Neural progenitor cell (in vitro differentiated cells): Measurements from ENCODE around the gene SPRR5. TPM values are rescaled to one million over a fixed set of nuclear protein-coding genes. Genes with fewer than 3 reads are reported as not detected.

Experiments
- DNase-seq: peaks from one replicate; pipeline ENCODE4 v3.0.0-alpha.2; 2016; ENCODE audit warnings: low spot score
- H2AFZ ChIP-seq: fragments of 200-600 bp; sonication (generic); replicated peaks from 2 replicates; pipeline ENCODE4 v1.6.1; 2016; ENCODE audit warnings: antibody characterized with exemption
- H3F3A ChIP-seq: fragments of 200-600 bp; sonication (generic); 2 replicates; pipeline ENCODE4 v1.6.1; 2016; ENCODE audit warnings: antibody characterized with exemption, low read depth
- H3K27ac ChIP-seq: fragments of 200-600 bp; sonication (generic); 2 replicates; pipeline ENCODE4 v1.5.1; 2016; ENCODE audit warnings: mild to moderate bottlenecking
- H3K27me3 ChIP-seq: fragments of 200-600 bp; sonication (generic); 2 replicates; pipeline ENCODE4 v1.6.1; 2016; ENCODE audit warnings: mild to moderate bottlenecking, moderate library complexity
- H3K36me3 ChIP-seq: fragments of 200-600 bp; sonication (generic); 2 replicates; pipeline ENCODE4 v1.5.1; 2016
- H3K4me1 ChIP-seq: fragments of 200-600 bp; sonication (generic); 2 replicates; pipeline ENCODE4 v1.6.1; 2016; ENCODE audit warnings: mixed run types
- H3K4me2 ChIP-seq: fragments of 200-600 bp; sonication (generic); 2 replicates; pipeline ENCODE4 v1.6.1; 2016
- H3K4me3 ChIP-seq: fragments of 200-600 bp; sonication (generic); 2 replicates; pipeline ENCODE4 v1.5.1; 2016
- H3K79me2 ChIP-seq: fragments of 200-600 bp; sonication (generic); 2 replicates; pipeline ENCODE4 v1.6.1; 2016; ENCODE audit warnings: low read depth
- H3K9ac ChIP-seq: fragments of 200-600 bp; sonication (generic); 2 replicates; pipeline ENCODE4 v1.6.1; 2016
- H3K9me3 ChIP-seq: fragments of 200-600 bp; sonication (generic); 2 replicates; pipeline ENCODE4 v1.5.1; 2016; ENCODE audit warnings: low read depth
- H4K20me1 ChIP-seq: fragments of 200-600 bp; sonication (generic); 2 replicates; pipeline ENCODE4 v1.6.1; 2016; ENCODE audit warnings: low read depth
- H3K27ac Mint-ChIP-seq: 3 replicates; pipeline ENCODE4 v1.8.0; 2021; ENCODE audit warnings: mixed read lengths
- H3K27me3 Mint-ChIP-seq: 2 replicates; pipeline ENCODE4 v1.8.0; 2022; ENCODE audit warnings: low read depth, mild to moderate bottlenecking, inconsistent platforms, moderate library complexity, mixed read lengths; ENCODE audit not compliant: insufficient read depth
- H3K36me3 Mint-ChIP-seq: 3 replicates; pipeline ENCODE4 v1.8.0; 2021; ENCODE audit warnings: mixed read lengths
- H3K4me1 Mint-ChIP-seq: 3 replicates; pipeline ENCODE4 v1.8.0; 2021; ENCODE audit warnings: mixed read lengths
- H3K4me3 Mint-ChIP-seq: 3 replicates; pipeline ENCODE4 v1.8.0; 2021; ENCODE audit warnings: mild to moderate bottlenecking, moderate library complexity, mixed read lengths
- H3K9me3 Mint-ChIP-seq: 3 replicates; pipeline ENCODE4 v1.8.0; 2020; ENCODE audit warnings: mixed read lengths
- CTCF ChIP-seq: fragments of 200-600 bp; sonication (generic); IDR thresholded peaks from 2 replicates; pipeline ENCODE4 v1.5.1; 2017; ENCODE audit warnings: antibody characterized with exemption, mild to moderate bottlenecking
- EZH2 ChIP-seq: fragments of 200-600 bp; sonication (generic); IDR thresholded peaks from 2 replicates; pipeline ENCODE4 v1.6.1; 2017; ENCODE audit warnings: antibody characterized with exemption, mild to moderate bottlenecking, moderate library complexity
- EZH2phosphoT487 ChIP-seq: fragments of 200-600 bp; sonication (generic); IDR thresholded peaks from 2 replicates; pipeline ENCODE4 v1.6.1; 2017; ENCODE audit warnings: antibody characterized with exemption
- total RNA-seq: library from RNA; depleted of rRNA; stranded (reverse); fragments of >200 nt; gene quantifications from 2 replicates; pipeline ENCODE4 v1.2.3, GENCODE V29; 2015; ENCODE audit warnings: low replicate concordance

The SPRR5 gene
- total RNA-seq, 1 donor from 2014 or later, result not detected

GRCh38 chr1:152906023-152906565 is 40.9 kb upstream of the SPRR5 start:
- H3K27ac ChIP-seq, result no peak overlapping the region
- Mint-ChIP-seq H3K27me3 (peaks cover 15% of the 10 kb centered on the region), H3K27ac (no peak overlapping the region), H3K36me3 (peaks cover 2% of the 10 kb centered on the region), H3K4me3 (no peak overlapping the region), H3K9me3 (peaks cover 16% of the 10 kb centered on the region), H3K4me1 (no peaks in the 10 kb centered on the region)
- H4K20me1 ChIP-seq, result no peaks in the 10 kb centered on the region
- H3K4me3 ChIP-seq, result no peak overlapping the region
- H3K79me2 ChIP-seq, result no peaks in the 10 kb centered on the region
- H3K9ac ChIP-seq, result no peak overlapping the region
- H3K4me1 ChIP-seq, result no peaks in the 10 kb centered on the region
- H3K27me3 ChIP-seq, result no peaks in the 10 kb centered on the region
- peaks cover 10% of the 10 kb centered on the region for H3K9me3 ChIP-seq
- no peak for DNase-seq
- no peak overlapping the region for H3K4me2 ChIP-seq
- H3F3A ChIP-seq, result no peaks in the 10 kb centered on the region
- no peaks in the 10 kb centered on the region for H3K36me3 ChIP-seq
- no peak overlapping the region for H2AFZ ChIP-seq
- TF ChIP-seq EZH2phosphoT487, result no peak
- no peak for TF ChIP-seq EZH2
- no peak for TF ChIP-seq CTCF

- Histone ChIP-seq H3K27ac (no peak within 1 kb of the TSS), H3K9me3 (peaks cover 10% of the 10 kb centered on the region), H3K79me2 (no peaks in the 10 kb centered on the region), H4K20me1 (no peaks in the 10 kb centered on the region), H3K36me3 (no peaks in the 10 kb centered on the region), H3K4me1 (no peaks in the 10 kb centered on the region), H3K9ac (no peak within 1 kb of the TSS), H3K27me3 (no peaks in the 10 kb centered on the region), H3K4me3 (no peak within 1 kb of the TSS), H2AFZ (no peak within 1 kb of the TSS), H3F3A (no peaks in the 10 kb centered on the region), H3K4me2 (no peak within 1 kb of the TSS)
- peaks cover 2% of the 10 kb centered on the region for H3K36me3 Mint-ChIP-seq
- peaks cover 13% of the 10 kb centered on the region for H3K27me3 Mint-ChIP-seq
- no peak within 1 kb of the TSS for H3K4me3 Mint-ChIP-seq
- DNase-seq, result no peak
- H3K4me1 Mint-ChIP-seq, result no peaks in the 10 kb centered on the region
- H3K9me3 Mint-ChIP-seq, result peaks cover 20% of the 10 kb centered on the region
- no peak within 1 kb of the TSS for H3K27ac Mint-ChIP-seq
- TF ChIP-seq EZH2phosphoT487 (no peak), EZH2 (no peak), CTCF (no peak)
These were observed 39.1 kb upstream of the SPRR5 start, which contains the start of gene IVL for GRCh38 chr1:152907686-152908601. Gene IVL (plus strand): TSS chr1:152908546. CDS start chr1:152909798, 1,252 bp downstream.

- peaks cover 20% of the 10 kb centered on the region for H3K9me3 Mint-ChIP-seq
- no peak for DNase-seq
- TF ChIP-seq EZH2phosphoT487, result no peak
- no peak for TF ChIP-seq CTCF
- TF ChIP-seq EZH2, result no peak
These were observed 37.8 kb upstream of the SPRR5 start for GRCh38 chr1:152909206-152909605.

More at GRCh38 chr1:152909206-152909605, 37.8 kb upstream of the SPRR5 start:
- H3K36me3 Mint-ChIP-seq, result peaks cover 2% of the 10 kb centered on the region
- Histone ChIP-seq H2AFZ (no peak overlapping the region), H3F3A (no peaks in the 10 kb centered on the region), H4K20me1 (no peaks in the 10 kb centered on the region), H3K4me2 (no peak overlapping the region), H3K9me3 (peaks cover 6% of the 10 kb centered on the region), H3K4me1 (no peaks in the 10 kb centered on the region), H3K36me3 (no peaks in the 10 kb centered on the region), H3K9ac (no peak overlapping the region), H3K27ac (no peak overlapping the region), H3K79me2 (no peaks in the 10 kb centered on the region), H3K4me3 (no peak overlapping the region), H3K27me3 (no peaks in the 10 kb centered on the region)
- H3K27ac Mint-ChIP-seq, result no peak overlapping the region
- H3K27me3 Mint-ChIP-seq, result peaks cover 10% of the 10 kb centered on the region
- H3K4me1 Mint-ChIP-seq, result no peaks in the 10 kb centered on the region
- no peak overlapping the region for H3K4me3 Mint-ChIP-seq
